ENCODE results near the gene ITGB1BP2.
"Not testable (repeated sequence)": the region's sequence is repeated elsewhere in the genome, so short reads cannot be mapped to it uniquely, and the experiment has no call there.

ITGB1BP2 gene

DNA sequence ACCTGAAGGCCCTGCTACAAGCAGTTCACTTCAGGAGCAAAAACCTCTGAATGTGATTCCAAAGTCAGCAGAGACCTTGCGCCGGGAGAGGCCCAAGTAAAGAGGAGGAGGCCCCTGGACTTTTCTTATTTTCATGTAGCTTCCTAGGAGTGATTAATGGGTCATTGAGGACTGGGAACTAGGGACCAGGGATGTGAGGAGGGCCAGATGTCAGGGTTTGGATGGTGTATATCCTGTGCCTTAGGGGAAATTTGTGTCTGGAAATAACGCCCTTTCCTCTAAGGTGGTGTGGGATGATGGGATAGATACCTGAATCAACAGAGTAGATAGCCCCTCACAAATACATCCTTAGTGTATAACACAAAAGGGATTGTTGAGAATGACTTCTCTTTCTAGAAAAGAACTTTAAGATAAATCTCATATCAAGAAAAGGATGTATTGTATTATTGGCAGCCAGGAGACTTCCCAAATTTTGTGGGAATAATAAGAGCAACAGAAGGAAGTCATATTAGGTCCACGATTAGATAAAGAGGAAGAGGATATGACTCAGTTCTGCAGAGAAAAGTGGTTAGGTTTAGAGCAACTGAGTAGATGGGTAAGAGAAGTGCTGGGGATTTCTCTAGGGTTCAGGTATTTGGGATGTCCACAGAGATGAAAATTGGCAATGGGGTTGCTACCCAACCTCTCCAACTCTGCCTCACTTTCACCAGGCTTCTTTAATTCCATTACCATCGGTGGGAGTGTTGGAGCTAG, 1.1 kb downstream of the ITGB1BP2 start:
- DNase-seq (ENCODE audit: low spot score): no peak

DNA sequence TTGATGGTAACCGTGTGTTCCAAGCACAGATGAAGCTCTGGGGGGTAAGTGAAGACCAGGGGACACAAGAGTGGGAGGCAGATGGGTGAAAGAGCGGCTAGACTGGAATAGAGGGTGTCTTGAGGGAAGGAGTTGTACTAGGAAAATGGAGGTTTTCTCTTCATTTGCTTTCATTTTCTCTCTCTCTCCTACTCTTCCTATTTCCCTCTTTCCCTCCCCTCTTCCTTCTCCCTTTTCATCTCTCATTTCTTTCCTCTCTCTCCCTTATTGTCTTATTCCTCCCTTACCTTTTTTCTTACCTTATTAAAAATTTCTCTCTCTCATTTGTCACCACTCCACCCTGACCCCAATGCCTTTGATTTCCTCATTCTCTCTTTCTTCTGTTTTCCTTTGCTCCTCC, 3.0 kb downstream of the ITGB1BP2 start:
- DNase-seq (ENCODE audit: low spot score): no peak

DNA sequence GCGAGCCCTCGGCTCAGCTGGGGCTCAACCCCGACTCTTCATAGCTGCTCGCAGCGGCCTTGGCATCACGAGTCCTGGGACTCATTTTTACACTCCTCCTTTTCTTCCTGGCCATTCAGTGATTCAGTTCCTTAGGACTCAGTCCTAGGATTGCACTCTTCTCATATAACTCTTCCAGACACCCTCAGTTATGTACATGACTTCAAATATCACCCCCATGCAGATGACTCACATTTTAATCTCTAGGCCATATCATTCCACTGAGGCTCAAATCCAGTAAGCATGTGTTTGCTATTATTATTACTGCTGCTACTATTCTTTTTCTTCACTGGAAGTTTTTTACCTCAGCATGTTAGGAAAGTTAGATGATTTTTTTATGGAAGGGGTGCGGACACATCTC, 14.4 kb downstream of the ITGB1BP2 start:
- no peak for DNase-seq (ENCODE audit: low spot score)

DNA sequence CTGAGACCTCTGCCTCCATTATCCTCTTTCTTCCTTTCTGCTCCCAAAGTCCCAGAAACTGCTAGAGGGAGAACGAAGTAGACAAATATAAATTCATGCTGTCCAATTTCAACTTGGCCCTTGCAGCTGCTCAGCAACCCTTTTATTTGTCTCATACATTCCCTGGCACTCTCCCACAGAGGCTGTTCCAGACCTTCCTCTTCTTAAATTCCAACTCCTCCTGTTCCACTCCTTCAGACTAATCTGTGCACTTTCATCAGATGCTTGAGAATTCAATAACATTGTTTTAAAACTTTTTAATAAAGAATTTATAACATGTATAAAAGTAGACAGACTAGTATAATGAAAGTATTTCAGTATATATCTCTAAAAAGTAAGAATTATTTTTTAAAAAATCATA, 15.4 kb downstream of the ITGB1BP2 start:
- DNase-seq (ENCODE audit: low spot score): not testable (repeated sequence)

DNA sequence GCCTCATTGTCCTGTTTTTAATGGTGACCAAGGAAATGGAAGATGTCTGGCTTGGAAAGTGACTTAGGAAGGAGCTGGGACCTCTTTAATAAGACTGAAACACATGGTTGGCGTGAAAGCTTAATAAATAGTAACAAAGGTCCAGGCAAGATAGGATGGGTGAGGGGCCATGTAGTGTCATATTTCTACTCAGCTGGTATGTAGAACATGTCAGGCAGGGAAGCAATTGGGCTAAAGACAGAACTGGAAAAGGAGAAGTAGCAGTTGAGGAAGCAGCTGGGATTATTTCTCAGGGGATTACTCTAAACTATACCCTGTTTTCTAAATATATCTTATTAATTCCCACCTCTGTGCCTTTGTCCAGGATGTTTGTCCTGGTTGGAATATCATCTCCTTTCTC, 18.6 kb downstream of the ITGB1BP2 start:
- no peak for DNase-seq (ENCODE audit: low spot score)

DNA sequence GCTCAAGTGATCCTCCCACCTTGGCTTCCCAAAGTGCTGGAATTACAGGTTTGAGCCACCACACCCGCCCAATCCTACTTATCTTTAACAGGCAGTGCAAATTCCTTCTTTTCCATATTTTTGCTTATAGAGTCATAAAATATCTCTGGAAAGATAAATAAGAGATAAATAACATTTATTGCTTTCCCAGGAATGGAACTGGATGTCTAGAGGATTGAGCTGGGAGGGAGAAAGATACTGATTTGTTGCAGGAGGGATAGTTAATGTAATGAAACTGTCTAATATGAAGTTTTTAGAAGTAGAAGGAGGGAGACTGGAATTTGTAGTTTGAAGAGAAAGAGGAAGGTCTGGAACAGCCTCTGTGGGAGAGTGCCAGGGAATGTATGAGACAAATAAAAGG, 20.2 kb downstream of the ITGB1BP2 start:
- DNase-seq (ENCODE audit: low spot score): no peak

DNA sequence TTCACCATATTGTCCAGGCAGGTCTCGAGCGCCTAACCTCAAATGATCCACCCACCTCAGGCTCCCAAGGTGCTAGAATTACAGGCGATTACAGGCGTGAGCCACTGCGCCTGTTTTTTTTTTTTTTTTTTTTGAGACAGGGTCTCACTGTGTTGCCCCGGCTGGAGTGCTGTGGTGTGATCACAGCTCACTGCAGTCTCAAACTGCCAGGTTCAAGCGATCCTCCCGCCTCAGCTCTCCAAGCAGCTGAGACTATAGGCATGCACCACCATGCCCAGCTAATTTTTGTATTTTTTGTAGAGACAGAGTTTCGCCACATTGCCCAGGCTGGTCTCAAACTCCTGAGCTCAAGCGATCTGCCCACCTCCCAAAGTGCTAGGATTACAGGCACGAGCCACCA, 22.9 kb downstream of the ITGB1BP2 start:
- DNase-seq (ENCODE audit: low spot score): not testable (repeated sequence)

DNA sequence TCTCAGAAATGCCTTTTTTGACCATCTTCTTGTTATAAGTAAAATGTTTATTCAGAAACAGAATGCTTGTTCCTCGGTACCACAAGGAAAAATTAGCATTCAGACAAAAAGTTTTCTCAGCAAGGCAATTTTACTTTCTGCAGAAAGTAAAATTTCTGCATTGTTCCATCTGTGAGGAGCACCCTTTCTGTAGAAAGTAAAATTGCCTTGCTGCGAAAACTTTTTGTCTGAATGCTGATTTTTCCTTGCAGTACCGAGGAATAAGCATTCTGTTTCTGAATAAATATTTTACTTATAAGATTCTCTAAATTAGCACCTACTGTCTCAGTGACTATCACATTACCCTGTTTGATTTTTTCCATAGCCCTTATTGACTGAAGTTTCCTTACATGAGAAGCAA, 24.8 kb downstream of the ITGB1BP2 start:
- DNase-seq (ENCODE audit: low spot score): no peak

DNA sequence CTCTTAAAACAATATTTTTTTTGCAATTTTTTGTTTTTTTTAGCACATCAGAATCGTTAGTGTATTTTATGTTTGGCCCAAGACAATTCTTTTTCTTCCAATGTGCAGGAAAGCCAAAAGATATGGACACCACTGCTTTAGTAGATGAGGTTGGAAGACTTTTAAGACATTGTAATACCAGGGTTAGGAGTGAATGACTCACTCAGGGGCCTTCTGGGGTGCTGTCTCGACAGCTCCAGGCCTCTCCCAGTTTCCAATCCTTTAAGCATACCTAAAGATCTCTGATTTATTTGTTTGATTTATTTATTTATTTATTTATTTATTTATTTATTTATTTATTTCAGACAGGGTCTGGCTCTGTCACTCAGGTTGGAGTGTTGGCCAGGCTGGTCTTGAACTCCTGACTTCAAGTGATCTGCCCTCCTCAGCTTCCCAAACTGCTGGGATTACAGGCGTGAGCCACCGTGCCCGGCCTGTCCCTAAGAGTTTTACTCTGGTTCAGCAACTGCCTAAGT, 47.7 kb downstream of the ITGB1BP2 start:
- DNase-seq (ENCODE audit: low spot score): not testable (repeated sequence)

DNA sequence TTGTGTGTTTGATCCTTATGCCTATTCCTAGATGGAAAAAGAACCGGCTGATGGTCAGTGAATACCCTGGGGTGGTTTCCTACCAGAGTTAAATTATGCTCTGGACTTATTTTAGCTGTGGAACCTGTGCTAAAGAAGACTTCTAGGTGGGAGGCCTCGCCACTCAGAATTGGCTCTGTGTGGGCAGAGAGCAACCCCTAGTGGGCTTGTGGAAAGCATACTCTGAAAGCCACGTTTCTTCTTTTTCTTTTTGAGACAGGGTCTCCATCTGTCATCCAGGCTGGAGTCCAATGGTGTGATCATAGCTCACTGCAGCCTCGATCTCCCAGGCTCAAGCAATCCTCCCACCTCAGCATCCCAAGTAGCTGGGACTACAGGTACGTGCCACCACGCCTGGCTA, 48.3 kb downstream of the ITGB1BP2 start:
- not testable (repeated sequence) for DNase-seq (ENCODE audit: low spot score)

DNA sequence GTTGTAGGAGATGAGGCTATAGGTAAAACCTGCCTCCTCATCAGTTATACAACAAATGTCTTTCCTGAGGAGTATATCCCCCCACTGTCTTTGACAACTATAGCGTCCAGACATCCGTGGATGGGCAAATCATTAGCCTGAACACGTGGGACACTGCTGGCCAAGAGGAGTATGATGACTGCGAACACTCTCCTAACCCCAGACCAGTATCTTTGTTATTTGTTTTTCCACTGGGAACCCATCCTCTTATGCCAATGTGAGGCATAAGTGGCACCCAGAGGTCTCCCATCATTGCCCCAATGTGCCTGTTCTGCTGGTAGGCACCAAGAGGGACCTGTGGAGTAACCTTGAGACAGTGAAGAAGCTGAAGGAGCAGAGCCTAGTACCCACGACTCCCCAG, 50.9 kb downstream of the ITGB1BP2 start:
- not testable (repeated sequence) for DNase-seq (ENCODE audit: low spot score)
